LNCAP (cell line): ENCODE measurements around the gene TMTC1.

Experiments used
- CTCF ChIP-seq: fragments of 450-650 bp; IDR thresholded peaks from 2 replicates; pipeline ENCODE4 v1.5.1; 2017; ENCODE audit warnings: mild to moderate bottlenecking

The TMTC1 gene

GRCh38 chr12:29706311-29706710 lies 77.4 kb downstream of the TMTC1 start:
- TF ChIP-seq CTCF, result no peak

DNA sequence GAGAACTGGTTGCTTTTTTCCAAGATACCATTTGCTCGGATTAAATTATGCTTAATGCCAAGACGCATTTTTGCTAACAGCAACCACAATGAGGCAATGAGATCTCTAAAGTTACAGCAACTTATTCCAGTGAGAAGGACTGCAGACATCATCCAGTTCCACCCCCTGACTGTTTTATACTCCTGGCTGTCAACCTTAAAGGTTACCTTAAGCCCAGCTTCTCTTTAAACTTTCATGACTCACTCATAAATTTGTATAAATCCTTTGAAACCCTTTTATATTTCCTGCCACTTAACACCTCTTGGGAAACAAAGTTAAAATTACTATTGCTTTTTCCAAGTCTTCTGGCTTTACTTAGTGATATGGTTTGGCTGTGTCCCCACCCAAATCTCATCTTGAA lies 80.2 kb downstream of the TMTC1 start:
- no peak for TF ChIP-seq CTCF

GRCh38 chr12:29702972-29703371 lies 80.8 kb downstream of the TMTC1 start:
- TF ChIP-seq CTCF, result no peak

DNA sequence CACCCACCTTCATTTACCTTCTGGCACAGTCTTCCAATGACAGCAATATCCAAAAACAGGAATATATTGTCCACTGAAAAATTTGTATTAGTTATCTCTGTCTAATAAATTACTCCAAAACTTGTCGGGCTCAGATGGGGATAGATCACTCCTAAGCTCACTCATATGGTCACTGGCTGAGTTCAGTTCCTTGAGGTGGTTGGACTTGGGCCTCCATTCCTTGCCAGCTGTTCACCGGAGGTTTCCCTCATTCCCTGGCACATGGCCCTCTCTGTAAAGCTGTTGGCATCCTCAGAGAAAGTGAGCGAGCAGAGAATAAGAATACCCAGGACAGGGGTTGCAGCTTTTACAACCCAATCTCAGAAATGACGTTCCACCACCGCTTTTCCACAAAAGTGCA lies 81.5 kb downstream of the TMTC1 start:
- no peak for TF ChIP-seq CTCF

DNA sequence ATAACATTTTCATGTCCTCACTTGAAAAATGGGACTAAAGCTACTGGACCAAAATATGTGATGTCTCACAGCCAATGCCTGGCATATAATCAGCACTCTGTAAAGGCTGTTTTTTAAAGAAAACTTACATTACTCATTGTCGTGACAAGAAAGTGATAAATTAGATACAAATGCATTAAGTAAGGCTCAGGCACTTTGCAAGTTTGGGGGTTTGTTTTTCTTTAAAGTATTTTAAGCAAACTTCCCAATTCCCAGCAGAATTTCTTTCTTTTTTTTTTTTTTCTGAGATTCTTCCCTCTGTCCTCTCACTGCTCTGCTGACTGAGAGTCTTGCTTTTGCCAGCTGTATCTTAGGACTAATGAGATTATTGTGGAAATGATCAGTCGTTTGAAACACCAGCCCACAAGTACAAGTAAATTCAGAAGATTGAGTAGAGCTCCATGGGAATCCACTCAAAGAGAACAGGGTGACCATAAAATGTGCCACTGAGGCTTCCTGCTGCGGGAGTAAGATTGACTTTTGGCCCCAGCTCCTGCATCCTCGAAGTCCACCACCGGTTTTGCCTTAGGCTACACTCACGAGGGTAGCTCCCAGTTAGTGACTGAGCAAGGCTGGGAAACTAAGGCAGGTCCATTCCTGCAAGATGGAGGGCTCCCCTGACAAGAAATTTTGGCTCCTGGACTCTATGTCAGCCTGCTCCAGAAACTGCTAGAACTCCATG lies 82.8 kb downstream of the TMTC1 start:
- TF ChIP-seq CTCF, result no peak

- TF ChIP-seq CTCF, result no peak
Observed at GRCh38 chr12:29698756-29699155, 85.0 kb downstream of the TMTC1 start.

DNA sequence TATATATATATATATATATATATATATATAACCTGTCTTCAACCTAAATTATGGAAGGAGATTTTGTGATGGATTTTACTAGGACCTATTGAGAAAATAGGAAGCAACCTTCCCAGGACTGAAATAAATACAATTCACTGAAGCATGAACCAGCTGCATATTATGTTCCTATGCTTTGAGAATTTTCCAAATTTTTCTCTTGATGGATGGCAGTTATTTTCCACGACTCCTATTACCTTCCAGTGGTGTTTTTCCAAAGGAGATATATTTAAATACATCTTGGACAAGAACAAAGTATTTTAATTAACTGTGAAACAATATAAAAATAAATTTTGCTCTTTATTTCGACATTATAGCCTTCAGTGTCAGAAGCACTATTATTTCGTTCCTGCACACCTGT lies 87.9 kb downstream of the TMTC1 start:
- no peak for TF ChIP-seq CTCF

DNA sequence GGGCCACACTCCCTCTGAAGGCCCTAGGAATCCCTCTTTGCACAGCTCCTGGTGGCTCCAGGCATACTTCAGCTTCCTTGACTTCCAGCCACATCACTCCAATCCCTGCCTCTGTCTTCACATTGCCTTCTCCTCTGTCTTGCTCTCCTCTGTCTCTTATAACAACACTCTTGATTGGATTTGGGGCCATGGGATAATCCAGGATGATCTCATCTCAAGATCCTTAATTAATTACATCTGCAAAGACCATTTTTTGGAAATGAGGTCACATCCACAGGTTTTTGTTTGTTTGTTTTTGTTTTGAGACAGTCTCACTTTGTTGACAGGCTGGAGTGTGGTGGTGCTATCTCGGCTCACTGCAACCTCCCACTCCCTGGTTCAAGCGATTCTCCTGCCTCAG lies 88.7 kb downstream of the TMTC1 start:
- TF ChIP-seq CTCF, result no peak
